G401 (cell line): ENCODE measurements around the gene GOLPH3L. TPM values are rescaled to one million over a fixed set of nuclear protein-coding genes. Genes with fewer than 3 reads are reported as not detected.

Experiments used
- total RNA-seq: library from RNA; depleted of rRNA; stranded (reverse); fragments of >200 nt; shearing (Covaris generic); gene quantifications from 2 replicates; pipeline ENCODE4 v1.2.3, GENCODE V29; 2014; rRNA removed

GOLPH3L gene
- total RNA-seq, 1 experiment from 2014 or later, result 4.4 TPM

Other genes with a start within 250 kb of the GOLPH3L start
- gene TARS2, start 209.7 kb downstream of the GOLPH3L start, total RNA-seq, result 34.6 and 36.7 TPM in 2 replicates
- 44.5 and 60.0 TPM in 2 replicates for gene ECM1, start 189.0 kb downstream of the GOLPH3L start, total RNA-seq
- 2.2 TPM in 1 of 2 replicates, not detected in the other for gene FALEC, start 181.4 kb downstream of the GOLPH3L start, total RNA-seq
- 20.0 and 22.9 TPM in 2 replicates for gene ADAMTSL4, start 147.7 kb downstream of the GOLPH3L start, total RNA-seq
- gene MCL1, start 117.5 kb downstream of the GOLPH3L start, total RNA-seq, result 112 and 129 TPM in 2 replicates
- gene ENSA, start 67.5 kb downstream of the GOLPH3L start, total RNA-seq, result 219 and 372 TPM in 2 replicates
- not detected in 2 replicates for gene HORMAD1, start 23.7 kb upstream of the GOLPH3L start, total RNA-seq
- not detected in 2 replicates for gene CTSS, start 68.6 kb upstream of the GOLPH3L start, total RNA-seq
- 0.55 and 8.6 TPM in 2 replicates for gene CTSK, start 111.1 kb upstream of the GOLPH3L start, total RNA-seq
- gene ARNT, start 179.4 kb upstream of the GOLPH3L start, total RNA-seq, result 16.7 and 24.9 TPM in 2 replicates
- not detected in 2 replicates for gene CTXND2, start 190.0 kb upstream of the GOLPH3L start, total RNA-seq
- gene SETDB1, start 229.2 kb upstream of the GOLPH3L start, total RNA-seq, result 28.2 and 33.5 TPM in 2 replicates